Esophagus (tissue), 2 donors: Measurements from ENCODE around the gene RAD51B. TPM values are rescaled to one million over a fixed set of nuclear protein-coding genes. Genes with fewer than 3 reads are reported as not detected.

Experiments
- H3K27ac ChIP-seq, 2 donors: one replicate each; pipeline ENCODE4 v1.5.1; 2013; ENCODE audit warnings: low read depth in 2 of 2, mild to moderate bottlenecking in 2 of 2, inconsistent platforms in 1 of 2, low read length in 1 of 2, moderate library complexity in 1 of 2
- H3K27me3 ChIP-seq, 2 donors: one replicate each; pipeline ENCODE4 v1.6.1; 2013; ENCODE audit warnings: low read length in 2 of 2, control low read depth in 1 of 2, mild to moderate bottlenecking in 1 of 2; ENCODE audit not compliant: insufficient read depth in 2 of 2, control insufficient read depth in 1 of 2
- H3K36me3 ChIP-seq, 2 donors: one replicate each; pipeline ENCODE4 v1.6.1; 2013; ENCODE audit warnings: low read length in 1 of 2; ENCODE audit not compliant: control insufficient read depth in 2 of 2, insufficient read depth in 2 of 2
- H3K4me1 ChIP-seq, 2 donors: one replicate each; pipeline ENCODE4 v1.6.1; 2013; ENCODE audit warnings: low read length in 1 of 2; ENCODE audit not compliant: control insufficient read depth in 2 of 2, insufficient read depth in 2 of 2
- H3K4me3 ChIP-seq, 2 donors: one replicate each; pipeline ENCODE4 v1.5.1; 2013; ENCODE audit warnings: low read length in 2 of 2, mild to moderate bottlenecking in 2 of 2, low read depth in 1 of 2, moderate library complexity in 1 of 2
- H3K9me3 ChIP-seq, 2 donors: one replicate each; pipeline ENCODE4 v1.6.1; 2013; ENCODE audit warnings: mild to moderate bottlenecking in 2 of 2, low read depth in 1 of 2, low read length in 1 of 2, moderate library complexity in 1 of 2; ENCODE audit not compliant: control insufficient read depth in 2 of 2, insufficient read depth in 1 of 2
- WGBS, 2 donors: extraction: QIAGEN DNeasy Blood & Tissue Kit; methylation state at CpG; one replicate each; pipeline ENCODE4 v1.1.7; 2013; 5-methylcytosine and 5-hydroxymethylcytosine counted together
- polyA plus RNA-seq, 2 donors: library from polyadenylated mRNA; stranded (reverse); fragments of 200-250 nt; gene quantifications; one replicate each; pipeline ENCODE4 v1.2.3, GENCODE V29; 2013
- donor health status: healthy with polysubstance abuse.
- donor health status: Bipolar disorder and iron deficiency.

The RAD51B gene
- polyA plus RNA-seq, 2 donors, result 3.2 to 4.0 TPM

- Histone ChIP-seq H3K4me1 (no peaks in the 10 kb centered on the region), H3K36me3 (no peaks in the 10 kb centered on the region), H3K27me3 (no peaks in the 10 kb centered on the region), H3K27ac (no peak overlapping the region), H3K4me3 (no peak overlapping the region), H3K9me3 (no peaks in the 10 kb centered on the region)
- 76 to 84% methylated on average over 9 of the region's 9 CpGs for WGBS, 2 donors
Observed at GRCh38 chr14:68442828-68443629, 623.5 kb downstream of the RAD51B start.

GRCh38 chr14:68444449-68445168 is 625.0 kb downstream of the RAD51B start:
- Histone ChIP-seq H3K36me3 (no peaks in the 10 kb centered on the region), H3K4me1 (no peaks in the 10 kb centered on the region), H3K4me3 (no peak overlapping the region), H3K27me3 (no peaks in the 10 kb centered on the region), H3K27ac (no peak overlapping the region), H3K9me3 (no peaks in the 10 kb centered on the region)
- WGBS, 2 donors, result 10 to 13% methylated on average over 2 of the region's 2 CpGs

GRCh38 chr14:68446243-68447040 is 626.9 kb downstream of the RAD51B start:
- Histone ChIP-seq H3K27ac (no peak overlapping the region), H3K4me3 (no peak overlapping the region), H3K27me3 (no peaks in the 10 kb centered on the region), H3K9me3 (no peaks in the 10 kb centered on the region), H3K36me3 (no peaks in the 10 kb centered on the region), H3K4me1 (no peaks in the 10 kb centered on the region)
- 65 to 74% methylated on average over 7 of the region's 7 CpGs for WGBS, 2 donors

GRCh38 chr14:68447581-68448251 is 628.1 kb downstream of the RAD51B start:
- Histone ChIP-seq H3K4me1 (no peaks in the 10 kb centered on the region), H3K27ac (peak overlapping the region; percentile 52 to 73)

GRCh38 chr14:68448252-68448902 is 628.8 kb downstream of the RAD51B start:
- Histone ChIP-seq H3K4me1 (no peaks in the 10 kb centered on the region), H3K27ac (no peak overlapping the region), H3K9me3 (no peaks in the 10 kb centered on the region), H3K4me3 (no peak overlapping the region), H3K36me3 (no peaks in the 10 kb centered on the region), H3K27me3 (no peaks in the 10 kb centered on the region)
- WGBS, 2 donors, result 77 to 84% methylated on average over 3 of the region's 3 CpGs

More at GRCh38 chr14:68447581-68448251, 628.1 kb downstream of the RAD51B start:
- Histone ChIP-seq H3K9me3 (no peaks in the 10 kb centered on the region), H3K36me3 (no peaks in the 10 kb centered on the region), H3K27me3 (no peaks in the 10 kb centered on the region), H3K4me3 (no peak overlapping the region)
- WGBS, 2 donors, result 73 to 78% methylated on average over 4 of the region's 4 CpGs

- H3K27ac ChIP-seq, result no peak overlapping the region
- H3K27me3 ChIP-seq, result no peaks in the 10 kb centered on the region
- WGBS, 2 donors, result 69 to 72% methylated on average over 4 of the region's 4 CpGs
- H3K9me3 ChIP-seq, result no peaks in the 10 kb centered on the region
- H3K4me1 ChIP-seq, result no peaks in the 10 kb centered on the region
- H3K4me3 ChIP-seq, result no peak overlapping the region
- no peaks in the 10 kb centered on the region for H3K36me3 ChIP-seq
Observed at GRCh38 chr14:68449561-68450181, 630.1 kb downstream of the RAD51B start.

GRCh38 chr14:68450391-68451120 is 631.0 kb downstream of the RAD51B start:
- H3K4me1 ChIP-seq, result no peaks in the 10 kb centered on the region
- H3K9me3 ChIP-seq, result no peaks in the 10 kb centered on the region
- no peaks in the 10 kb centered on the region for H3K27me3 ChIP-seq
- H3K4me3 ChIP-seq, result no peak overlapping the region
- H3K27ac ChIP-seq, result peak overlapping the region in 1 of 2 donors; percentile 33
- H3K36me3 ChIP-seq, result no peaks in the 10 kb centered on the region
- WGBS, 2 donors, result 94% methylated on average over 11 of the region's 11 CpGs

GRCh38 chr14:68451696-68452373 is 632.3 kb downstream of the RAD51B start:
- Histone ChIP-seq H3K4me1 (no peaks in the 10 kb centered on the region), H3K27ac (peak overlapping the region; percentile 14 to 24), H3K27me3 (no peaks in the 10 kb centered on the region), H3K36me3 (no peaks in the 10 kb centered on the region), H3K4me3 (no peak overlapping the region), H3K9me3 (no peaks in the 10 kb centered on the region)
- WGBS, 2 donors, result 77 to 82% methylated on average over 4 of the region's 4 CpGs
